SU-DHL-6 (cell line): ENCODE data around the gene CFAP99.

Experiments
- H2AFZ ChIP-seq: fragments of 200-600 bp; sonication (generic); 2 replicates; pipeline ENCODE4 v1.6.1; 2014; ENCODE audit warnings: low read depth, mild to moderate bottlenecking, moderate library complexity, mixed read lengths, antibody characterized with exemption, low read length; ENCODE audit not compliant: severe bottlenecking
- H3F3A ChIP-seq: fragments of 200-600 bp; shearing (Covaris generic); 2 replicates; pipeline ENCODE4 v1.6.0; 2016; ENCODE audit warnings: antibody characterized with exemption, mild to moderate bottlenecking; ENCODE audit not compliant: insufficient read depth
- H3K27ac ChIP-seq: fragments of 200-600 bp; sonication (generic); 2 replicates; pipeline ENCODE4 v1.5.1; 2016; ENCODE audit warnings: low read depth, mild to moderate bottlenecking, low read length, moderate library complexity, mixed read lengths
- H3K27me3 ChIP-seq: fragments of 200-600 bp; sonication (generic), shearing (Covaris generic); 2 replicates; pipeline ENCODE4 v1.6.0; 2014; ENCODE audit warnings: mild to moderate bottlenecking, low read length
- H3K36me3 ChIP-seq: fragments of 200-600 bp; sonication (generic); 2 replicates; pipeline ENCODE4 v1.6.1; 2014; ENCODE audit warnings: mild to moderate bottlenecking, low read length, mixed read lengths
- H3K4me2 ChIP-seq: fragments of 300-600, 200-600 bp; shearing (Covaris generic), sonication (generic); 2 replicates; pipeline ENCODE4 v1.6.0; 2014; ENCODE audit warnings: low read length, low read depth, mild to moderate bottlenecking; ENCODE audit not compliant: poor library complexity, severe bottlenecking
- H3K4me3 ChIP-seq: fragments of 200-600 bp; sonication (generic); 2 replicates; pipeline ENCODE4 v1.5.1; 2014; ENCODE audit warnings: antibody characterized with exemption, low read length, mild to moderate bottlenecking, mixed read lengths; ENCODE audit not compliant: insufficient read depth, poor library complexity, severe bottlenecking
- H3K79me2 ChIP-seq: fragments of 200-600 bp; sonication (generic); 2 replicates; pipeline ENCODE4 v1.6.1; 2014; ENCODE audit warnings: mild to moderate bottlenecking, low read length, moderate library complexity; ENCODE audit not compliant: insufficient read depth
- H3K9ac ChIP-seq: fragments of 200-600 bp; sonication (generic); 2 replicates; pipeline ENCODE4 v1.7.0; 2014; ENCODE audit warnings: mild to moderate bottlenecking, low read length
- H3K9me2 ChIP-seq: fragments of 200-600 bp; sonication (generic); replicated peaks from 2 replicates; pipeline ENCODE4 v1.6.1; 2014; ENCODE audit warnings: low read length; ENCODE audit not compliant: insufficient read depth
- H3K9me3 ChIP-seq: fragments of 200-600 bp; sonication (generic); 2 replicates; pipeline ENCODE4 v1.6.1; 2014; ENCODE audit warnings: low read length, mixed read lengths; ENCODE audit not compliant: insufficient read depth
- H4K20me1 ChIP-seq: fragments of 200-600 bp; sonication (generic); 2 replicates; pipeline ENCODE4 v1.6.1; 2014; ENCODE audit warnings: low read depth, mild to moderate bottlenecking, antibody characterized with exemption, low read length, moderate library complexity, mixed read lengths
- EZH2phosphoT487 ChIP-seq: fragments of 200-600 bp; sonication (generic), shearing (Covaris generic); conservative IDR thresholded peaks from 2 replicates; pipeline ENCODE4 v1.6.1; 2018; ENCODE audit warnings: mild to moderate bottlenecking, antibody characterized with exemption, low read length, moderate library complexity, mixed read lengths
- TF ChIP-seq, protein P1 (sequence below): fragments of 200-600 bp; sonication (generic); IDR thresholded peaks from one replicate; pipeline ENCODE4 v1.5.1; 2017; ENCODE audit warnings: antibody characterized with exemption, mild to moderate bottlenecking, low read length, moderate library complexity; ENCODE audit not compliant: insufficient read depth, poor library complexity, severe bottlenecking

Gene CFAP99

DNA sequence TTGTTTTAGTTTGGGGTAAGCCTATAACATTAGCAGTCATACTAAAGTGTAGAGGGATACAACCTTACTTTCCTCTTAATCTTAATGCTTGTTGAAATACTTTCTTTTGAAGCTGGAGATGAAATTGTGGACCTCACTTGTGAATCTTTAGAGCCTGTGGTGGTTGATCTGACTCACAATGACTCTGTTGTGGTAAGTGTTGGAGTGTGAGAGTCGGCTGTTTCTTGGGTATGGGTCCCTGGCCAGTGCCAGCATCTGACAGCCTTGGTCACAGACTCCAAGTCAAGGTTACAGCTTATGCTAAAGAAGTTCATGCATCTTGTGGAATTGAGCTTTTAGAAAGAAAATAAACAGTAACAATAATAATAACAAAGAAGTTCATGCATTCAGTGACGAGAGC lies 81.8 kb downstream of the CFAP99 start:
- H3K9me2 ChIP-seq: no peaks in the 10 kb centered on the region
- peaks cover 34% of the 10 kb centered on the region for H3K79me2 ChIP-seq
- no peaks in the 10 kb centered on the region for H3K27me3 ChIP-seq
- TF ChIP-seq EZH2phosphoT487: no peak
- TF ChIP-seq, protein P1, sequence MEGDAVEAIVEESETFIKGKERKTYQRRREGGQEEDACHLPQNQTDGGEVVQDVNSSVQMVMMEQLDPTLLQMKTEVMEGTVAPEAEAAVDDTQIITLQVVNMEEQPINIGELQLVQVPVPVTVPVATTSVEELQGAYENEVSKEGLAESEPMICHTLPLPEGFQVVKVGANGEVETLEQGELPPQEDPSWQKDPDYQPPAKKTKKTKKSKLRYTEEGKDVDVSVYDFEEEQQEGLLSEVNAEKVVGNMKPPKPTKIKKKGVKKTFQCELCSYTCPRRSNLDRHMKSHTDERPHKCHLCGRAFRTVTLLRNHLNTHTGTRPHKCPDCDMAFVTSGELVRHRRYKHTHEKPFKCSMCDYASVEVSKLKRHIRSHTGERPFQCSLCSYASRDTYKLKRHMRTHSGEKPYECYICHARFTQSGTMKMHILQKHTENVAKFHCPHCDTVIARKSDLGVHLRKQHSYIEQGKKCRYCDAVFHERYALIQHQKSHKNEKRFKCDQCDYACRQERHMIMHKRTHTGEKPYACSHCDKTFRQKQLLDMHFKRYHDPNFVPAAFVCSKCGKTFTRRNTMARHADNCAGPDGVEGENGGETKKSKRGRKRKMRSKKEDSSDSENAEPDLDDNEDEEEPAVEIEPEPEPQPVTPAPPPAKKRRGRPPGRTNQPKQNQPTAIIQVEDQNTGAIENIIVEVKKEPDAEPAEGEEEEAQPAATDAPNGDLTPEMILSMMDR: no peak
- no peak overlapping the region for H3K27ac ChIP-seq
- H2AFZ ChIP-seq: no peak overlapping the region
- no peaks in the 10 kb centered on the region for H3F3A ChIP-seq
- H3K4me3 ChIP-seq: no peak overlapping the region
- H3K36me3 ChIP-seq: peaks cover 10% of the 10 kb centered on the region
- no peak overlapping the region for H3K9ac ChIP-seq
- peaks cover 3% of the 10 kb centered on the region; the same call in 1 of the 2 replicates for H4K20me1 ChIP-seq
- no peaks in the 10 kb centered on the region for H3K9me3 ChIP-seq
- no peak overlapping the region for H3K4me2 ChIP-seq

DNA sequence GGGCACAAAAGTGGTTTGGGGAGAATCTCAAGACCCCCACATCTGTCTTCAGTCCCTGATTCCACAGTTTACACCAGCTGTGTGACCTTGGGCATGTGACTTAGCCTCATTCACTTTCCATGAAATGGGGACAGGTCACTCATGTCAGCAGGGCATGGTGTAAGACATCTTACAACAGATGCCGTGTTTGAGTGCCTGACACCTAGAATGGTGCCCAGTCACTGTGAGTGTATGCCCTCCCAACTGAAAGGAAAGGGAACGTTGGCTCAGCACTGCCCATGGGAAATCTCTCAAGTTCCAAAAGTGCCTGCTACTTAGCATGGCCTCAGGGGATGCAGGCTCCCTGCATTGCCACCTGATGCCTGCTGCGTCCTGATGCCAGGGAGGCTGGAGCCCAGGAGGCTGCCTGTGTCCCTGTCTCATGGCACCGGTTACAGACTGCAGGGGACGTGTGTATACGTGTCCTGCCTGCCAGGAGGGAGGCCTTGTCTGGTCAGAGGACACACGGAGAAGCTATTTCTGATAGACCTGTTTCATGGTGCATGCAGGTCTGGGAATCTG lies 82.4 kb downstream of the CFAP99 start:
- H3K4me3 ChIP-seq: no peak overlapping the region
- no peaks in the 10 kb centered on the region for H3F3A ChIP-seq
- 0 out of 2 replicates have a peak, but pooled peaks cover 3% of the 10 kb centered on the region for H4K20me1 ChIP-seq
- no peaks in the 10 kb centered on the region for H3K9me2 ChIP-seq
- peaks cover 36% of the 10 kb centered on the region for H3K79me2 ChIP-seq
- H3K27ac ChIP-seq: no peak overlapping the region
- no peaks in the 10 kb centered on the region for H3K9me3 ChIP-seq
- TF ChIP-seq, protein P1: no peak
- no peak for TF ChIP-seq EZH2phosphoT487
- no peak overlapping the region for H2AFZ ChIP-seq
- H3K9ac ChIP-seq: no peak overlapping the region
- no peak overlapping the region for H3K4me2 ChIP-seq
- H3K36me3 ChIP-seq: peaks cover 10% of the 10 kb centered on the region
- no peaks in the 10 kb centered on the region for H3K27me3 ChIP-seq

DNA sequence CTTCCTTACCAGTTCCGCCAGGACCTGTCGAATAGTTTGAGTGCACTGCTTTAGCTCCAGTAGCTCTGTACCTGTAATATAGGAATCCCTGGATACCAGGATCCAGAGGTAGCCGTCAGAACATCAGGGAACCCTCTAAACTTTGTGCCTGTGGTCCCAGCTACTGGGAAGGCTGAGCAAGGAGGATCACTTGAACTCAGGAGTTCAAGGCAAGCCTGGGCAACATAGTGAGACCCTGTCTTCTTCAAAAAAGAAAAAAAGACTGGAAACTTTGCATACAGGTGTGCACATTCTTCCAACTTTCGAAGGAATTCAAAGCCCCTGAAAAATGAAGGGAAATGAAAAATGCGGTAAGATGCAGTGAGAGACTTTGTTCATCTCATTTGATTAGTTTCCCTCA lies 85.1 kb downstream of the CFAP99 start:
- Histone ChIP-seq H3K9me3 (no peaks in the 10 kb centered on the region), H3K4me3 (no peak overlapping the region), H3K9me2 (no peaks in the 10 kb centered on the region), H3K9ac (no peak overlapping the region), H3F3A (no peaks in the 10 kb centered on the region), H4K20me1 (peaks cover 3% of the 10 kb centered on the region; the same call in 1 of the 2 replicates), H3K27ac (no peak overlapping the region), H2AFZ (no peak overlapping the region), H3K4me2 (no peak overlapping the region), H3K79me2 (peaks cover 36% of the 10 kb centered on the region), H3K36me3 (peaks cover 10% of the 10 kb centered on the region), H3K27me3 (no peaks in the 10 kb centered on the region)
- TF ChIP-seq, protein P1: no peak
- no peak for TF ChIP-seq EZH2phosphoT487
